HG03280 (cell line): ENCODE data around the gene SHC3.

Experiments
- ATAC-seq: cut with Tn5 transposase; IDR thresholded peaks from one replicate; pipeline ENCODE4 v1.9.1; 2021; ENCODE audit warnings: mild to moderate bottlenecking, moderate library complexity; ENCODE audit not compliant: unreplicated experiment

SHC3 gene

DNA sequence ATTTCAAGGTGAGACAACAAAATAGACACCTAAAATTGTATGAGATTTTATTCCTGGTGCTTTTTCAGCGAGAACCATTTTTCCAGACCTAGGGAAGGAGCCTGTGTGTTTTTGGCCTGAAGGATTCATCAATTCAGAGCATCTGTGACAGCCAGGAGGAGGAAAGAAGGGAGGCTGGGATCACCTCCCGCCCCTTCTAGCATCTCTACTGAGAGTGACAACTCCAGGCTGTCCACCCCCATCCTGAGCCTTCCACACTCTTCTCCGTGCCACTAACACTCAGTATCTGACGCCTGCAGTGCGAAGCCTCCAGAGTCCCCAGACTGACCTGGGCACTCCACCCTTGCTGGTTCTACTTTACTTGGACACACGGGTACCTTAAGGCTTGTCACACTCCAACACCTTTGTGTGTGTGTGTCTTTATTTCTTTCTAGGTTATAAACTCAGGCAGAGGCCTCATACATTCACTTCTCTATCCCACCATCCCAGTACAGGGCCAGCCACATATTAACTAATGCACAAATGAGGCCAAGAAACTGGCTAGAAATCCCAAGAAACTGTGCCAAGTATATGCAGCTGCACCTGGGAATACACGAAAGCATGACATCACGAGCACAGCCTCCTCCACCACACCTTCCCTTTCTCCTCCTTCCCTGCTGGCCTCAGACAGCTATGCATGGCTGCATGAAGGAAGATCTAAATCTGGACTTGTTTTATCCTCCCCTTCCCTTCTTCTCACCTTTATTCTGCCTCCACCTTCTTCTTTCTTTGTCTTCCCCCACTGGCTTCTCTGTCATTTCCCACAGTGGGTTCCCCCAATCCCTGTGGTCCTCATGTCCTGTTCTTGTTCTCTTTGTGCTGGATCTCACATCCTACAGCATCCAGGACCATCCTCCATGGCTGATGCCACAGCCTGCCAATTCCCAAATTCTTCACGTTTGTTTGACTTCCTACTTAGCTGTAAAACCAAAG, 171.3 kb downstream of the SHC3 start:
- no peak for ATAC-seq

DNA sequence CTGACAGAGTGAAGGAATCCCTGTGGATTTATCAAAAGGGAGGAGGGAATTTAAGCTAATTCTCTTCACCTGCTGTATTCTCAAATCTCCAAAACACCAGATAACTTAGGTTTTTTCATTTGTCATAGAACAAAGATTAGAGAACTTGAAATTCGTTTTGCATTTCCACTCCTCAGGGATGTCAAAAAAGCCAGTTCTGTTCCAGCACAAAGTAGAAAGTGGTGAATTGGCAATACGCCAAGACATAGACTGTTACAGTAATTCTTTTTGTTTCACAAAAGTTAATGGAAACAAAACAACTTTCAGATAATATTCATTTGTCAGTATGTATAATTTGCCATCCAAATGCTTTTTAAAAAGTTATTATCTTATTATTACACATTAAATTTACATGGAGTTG, 172.4 kb downstream of the SHC3 start:
- ATAC-seq = no peak

DNA sequence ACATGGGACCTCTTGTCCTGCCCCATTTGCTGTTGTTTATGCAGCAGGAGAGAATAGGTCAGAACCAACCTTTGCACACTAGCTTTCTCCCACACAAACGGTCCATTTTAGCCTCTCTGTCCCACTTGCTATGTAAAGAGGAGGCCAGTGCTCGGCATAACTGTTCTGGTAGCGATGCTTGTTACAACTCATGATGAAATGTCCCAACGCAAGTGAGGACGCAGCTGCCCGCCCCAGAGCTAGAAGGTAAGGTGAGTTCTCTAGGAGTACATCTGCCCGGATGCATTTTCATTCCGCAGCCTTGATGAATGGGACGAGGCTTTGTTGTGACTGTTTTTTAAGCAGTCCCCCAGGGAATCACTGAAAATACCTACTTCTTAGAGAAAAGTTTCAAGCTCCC, 173.3 kb downstream of the SHC3 start:
- no peak for ATAC-seq

DNA sequence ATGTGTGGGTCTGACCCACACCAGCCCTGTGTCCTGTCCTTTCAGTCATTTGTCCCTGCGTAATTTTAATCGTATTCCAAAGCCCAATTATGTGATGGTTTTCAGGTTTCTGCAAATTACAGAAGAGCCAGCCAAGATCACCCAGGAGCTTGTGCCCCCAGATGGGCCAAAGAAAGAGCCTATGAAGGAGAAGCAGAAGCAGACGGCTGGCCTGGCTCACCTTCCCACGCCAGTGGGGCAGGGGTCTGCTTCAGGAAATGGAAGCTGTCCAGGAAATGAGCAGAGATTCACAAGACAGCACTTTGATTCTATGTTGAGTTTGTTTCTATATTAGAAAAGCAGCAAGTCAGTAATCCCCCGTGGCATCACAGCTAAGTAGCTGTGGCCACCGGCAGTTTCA, 175.6 kb downstream of the SHC3 start:
- ATAC-seq = no peak

DNA sequence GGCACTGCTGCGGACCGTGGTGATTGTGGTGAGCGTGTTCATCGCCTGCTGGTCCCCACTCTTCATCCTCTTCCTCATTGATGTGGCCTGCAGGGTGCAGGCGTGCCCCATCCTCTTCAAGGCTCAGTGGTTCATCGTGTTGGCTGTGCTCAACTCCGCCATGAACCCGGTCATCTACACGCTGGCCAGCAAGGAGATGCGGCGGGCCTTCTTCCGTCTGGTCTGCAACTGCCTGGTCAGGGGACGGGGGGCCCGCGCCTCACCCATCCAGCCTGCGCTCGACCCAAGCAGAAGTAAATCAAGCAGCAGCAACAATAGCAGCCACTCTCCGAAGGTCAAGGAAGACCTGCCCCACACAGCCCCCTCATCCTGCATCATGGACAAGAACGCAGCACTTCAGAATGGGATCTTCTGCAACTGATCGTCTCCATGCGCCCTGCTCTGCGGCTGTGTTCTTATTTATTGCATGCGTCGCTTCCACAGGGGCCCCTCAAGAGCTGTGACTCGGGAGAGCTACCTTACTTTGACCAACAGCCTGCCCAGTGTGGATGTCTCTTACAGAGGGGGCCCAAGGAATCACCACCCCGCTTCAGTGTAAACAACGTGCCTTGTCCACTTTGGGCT, 176.6 kb downstream of the SHC3 start:
- no peak for ATAC-seq

DNA sequence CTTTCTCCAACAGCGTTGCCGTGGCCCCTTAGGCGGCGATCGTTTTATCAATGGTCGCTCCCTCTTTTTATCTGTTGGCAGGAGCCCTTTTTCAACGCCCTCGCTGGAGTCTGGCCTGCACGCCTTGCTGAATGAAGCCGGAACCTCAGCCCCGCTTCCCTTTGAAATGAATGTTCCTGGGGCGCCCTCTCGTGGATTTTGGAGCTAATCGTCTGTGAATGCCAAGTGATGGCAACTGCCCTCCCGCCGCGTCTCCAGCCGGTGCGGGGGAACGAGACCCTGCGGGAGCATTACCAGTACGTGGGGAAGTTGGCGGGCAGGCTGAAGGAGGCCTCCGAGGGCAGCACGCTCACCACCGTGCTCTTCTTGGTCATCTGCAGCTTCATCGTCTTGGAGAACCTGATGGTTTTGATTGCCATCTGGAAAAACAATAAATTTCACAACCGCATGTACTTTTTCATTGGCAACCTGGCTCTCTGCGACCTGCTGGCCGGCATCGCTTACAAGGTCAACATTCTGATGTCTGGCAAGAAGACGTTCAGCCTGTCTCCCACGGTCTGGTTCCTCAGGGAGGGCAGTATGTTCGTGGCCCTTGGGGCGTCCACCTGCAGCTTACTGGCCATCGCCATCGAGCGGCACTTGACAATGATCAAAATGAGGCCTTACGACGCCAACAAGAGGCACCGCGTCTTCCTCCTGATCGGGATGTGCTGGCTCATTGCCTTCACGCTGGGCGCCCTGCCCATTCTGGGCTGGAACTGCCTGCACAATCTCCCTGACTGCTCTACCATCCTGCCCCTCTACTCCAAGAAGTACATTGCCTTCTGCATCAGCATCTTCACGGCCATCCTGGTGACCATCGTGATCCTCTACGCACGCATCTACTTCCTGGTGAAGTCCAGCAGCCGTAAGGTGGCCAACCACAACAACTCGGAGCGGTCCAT, 177.4 kb downstream of the SHC3 start:
- peak; percentile 38 for ATAC-seq

DNA sequence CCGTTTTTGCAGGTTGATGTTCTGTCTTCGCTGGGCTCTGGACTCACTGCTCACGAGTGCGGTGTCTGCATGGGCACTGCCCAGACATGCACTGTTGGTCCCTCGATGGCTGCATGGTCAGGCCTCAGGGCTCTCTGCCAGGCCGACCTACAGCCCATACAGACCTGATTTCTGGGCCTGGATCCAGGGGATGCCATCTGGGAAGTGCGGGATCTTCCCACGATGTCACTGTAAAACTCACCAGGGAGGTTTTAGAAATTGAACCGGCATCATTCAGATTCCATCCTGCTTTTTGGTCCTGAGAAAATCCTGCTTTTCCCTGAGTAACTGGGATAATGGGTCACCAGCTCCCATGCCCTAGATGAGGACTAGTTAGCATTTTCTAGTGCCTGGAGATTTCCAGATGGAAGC, 178.2 kb downstream of the SHC3 start:
- ATAC-seq = no peak

DNA sequence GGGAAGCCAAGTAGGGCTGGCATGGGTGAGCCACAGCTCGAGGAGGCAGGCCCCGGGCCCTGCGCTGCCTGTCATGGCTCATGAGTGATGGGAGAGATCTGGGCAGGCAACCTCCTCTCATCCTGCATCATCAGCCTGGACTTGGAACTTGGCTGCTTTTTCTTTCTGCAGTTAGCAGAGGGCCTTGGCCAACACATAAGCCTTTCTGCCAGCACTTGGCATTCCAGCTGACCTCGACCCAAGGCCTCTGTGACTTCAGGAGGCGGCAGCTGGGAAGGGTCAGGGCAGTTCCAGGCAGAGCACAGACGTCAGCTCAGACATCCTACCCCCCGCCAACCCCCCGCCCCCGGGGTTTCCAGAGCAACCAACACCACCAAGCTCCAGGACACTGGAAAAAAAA, 179.7 kb downstream of the SHC3 start:
- no peak for ATAC-seq

DNA sequence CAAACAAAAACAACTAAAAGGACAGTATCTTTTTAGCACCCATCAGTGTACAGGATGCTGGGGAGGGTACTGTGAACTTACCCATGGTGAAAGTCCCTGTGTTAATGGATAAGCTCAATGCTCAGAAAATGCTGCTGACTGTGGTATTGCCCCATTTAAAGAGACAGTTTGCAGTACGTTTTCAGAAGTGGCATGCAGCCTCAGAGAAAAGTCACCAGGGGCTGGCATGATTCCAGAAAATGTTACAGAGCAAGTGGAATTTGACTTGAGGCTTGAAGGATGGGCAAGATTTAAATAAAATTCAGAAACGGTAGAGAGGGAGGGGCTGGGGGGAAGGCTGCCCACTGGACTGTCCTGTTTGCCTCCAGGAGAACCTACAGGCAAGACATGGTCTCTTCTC, 180.1 kb downstream of the SHC3 start:
- no peak for ATAC-seq

DNA sequence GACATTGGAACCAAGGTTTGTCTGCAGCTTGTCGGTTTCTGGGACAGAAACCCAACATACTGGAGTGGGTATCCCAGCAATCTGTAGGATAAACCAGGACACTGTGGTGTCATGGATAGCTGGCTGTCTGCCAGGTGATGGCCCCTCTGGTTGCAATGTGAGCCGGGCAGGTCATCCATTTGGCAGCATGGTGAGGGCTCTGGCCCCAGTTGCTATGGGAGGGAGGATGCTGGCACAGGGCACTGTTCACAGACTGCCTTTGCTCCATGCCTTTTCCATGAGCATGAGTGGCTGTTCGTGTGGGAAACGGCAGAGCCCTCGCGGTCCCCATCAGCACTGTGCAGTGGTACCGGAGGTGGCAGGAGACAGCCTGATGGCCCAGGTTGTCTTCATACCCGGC, 181.0 kb downstream of the SHC3 start:
- no peak for ATAC-seq

DNA sequence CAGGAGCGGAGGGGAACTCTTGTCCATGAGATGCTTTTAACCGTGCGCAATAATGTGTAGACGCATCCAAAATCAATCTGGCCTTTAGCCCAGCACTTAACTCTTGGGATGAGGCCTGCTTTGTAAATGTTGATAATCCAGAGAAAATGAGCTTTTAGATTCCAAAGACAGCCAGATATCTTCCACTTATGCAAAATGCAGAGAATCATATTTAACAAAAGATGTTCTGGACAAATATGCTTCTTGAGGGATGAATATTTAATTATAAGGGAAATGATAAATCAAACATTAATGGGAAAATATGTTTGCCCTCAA, 181.7 kb downstream of the SHC3 start:
- ATAC-seq = no peak

DNA sequence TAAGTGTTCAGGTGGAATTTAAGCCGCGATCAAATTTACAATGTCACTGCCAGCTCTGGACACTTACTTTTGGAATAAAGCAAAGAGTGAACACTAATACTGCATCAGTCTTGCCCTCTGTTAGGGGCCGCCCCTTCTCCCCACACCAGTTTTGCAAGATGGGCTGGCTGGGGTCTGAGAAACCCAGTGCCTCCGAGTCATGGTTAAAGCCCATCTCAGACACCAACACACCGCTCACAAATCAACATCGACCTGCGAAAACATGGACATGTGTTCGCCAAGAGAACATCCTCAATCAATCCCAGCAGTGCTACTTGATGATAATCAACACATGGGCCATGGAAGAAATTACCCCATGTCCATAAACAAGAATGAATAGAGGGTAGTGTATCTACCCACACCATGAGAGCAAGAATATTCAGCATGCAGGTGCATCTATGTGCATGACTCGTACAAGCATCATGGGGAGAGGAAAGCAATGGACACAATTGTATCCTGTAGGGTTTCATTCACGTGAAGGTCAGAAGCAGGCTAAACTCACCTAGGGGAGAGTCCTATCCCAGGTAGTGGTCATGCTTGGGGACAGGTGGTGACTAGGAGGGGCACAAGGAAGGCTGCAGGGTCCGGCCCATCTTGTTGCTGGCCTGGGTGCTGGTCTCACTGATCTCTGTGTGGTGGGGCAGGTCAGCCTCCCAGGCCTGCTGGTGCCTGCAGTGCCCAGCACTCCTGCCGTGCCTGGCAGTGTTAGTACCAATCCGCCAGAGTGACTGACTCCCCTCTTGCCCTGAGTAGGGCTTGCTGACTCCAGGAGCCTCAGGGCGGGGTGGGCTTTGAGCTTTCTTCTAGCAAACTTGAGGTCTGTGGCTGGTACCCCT, 182.3 kb downstream of the SHC3 start:
- no peak for ATAC-seq

DNA sequence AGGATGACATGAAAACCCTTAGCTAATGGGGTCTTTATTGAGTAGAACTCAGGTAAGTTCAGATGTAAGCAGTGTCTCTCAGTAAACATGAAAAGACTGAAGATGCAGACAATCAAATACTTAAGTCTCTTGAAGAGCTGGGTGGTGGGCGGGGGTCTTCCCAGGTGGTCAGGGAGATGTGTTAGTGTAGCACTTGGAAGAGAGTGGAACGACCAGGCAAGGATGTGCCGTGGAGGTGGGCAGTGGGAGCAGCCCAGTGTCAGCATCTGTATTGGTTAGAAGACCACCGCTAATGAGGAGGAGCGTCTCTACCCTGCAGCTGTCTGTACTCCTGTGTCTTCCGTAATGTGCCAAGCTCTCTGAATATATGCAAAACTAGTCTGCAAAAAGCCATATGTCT, 183.0 kb downstream of the SHC3 start:
- no peak for ATAC-seq

DNA sequence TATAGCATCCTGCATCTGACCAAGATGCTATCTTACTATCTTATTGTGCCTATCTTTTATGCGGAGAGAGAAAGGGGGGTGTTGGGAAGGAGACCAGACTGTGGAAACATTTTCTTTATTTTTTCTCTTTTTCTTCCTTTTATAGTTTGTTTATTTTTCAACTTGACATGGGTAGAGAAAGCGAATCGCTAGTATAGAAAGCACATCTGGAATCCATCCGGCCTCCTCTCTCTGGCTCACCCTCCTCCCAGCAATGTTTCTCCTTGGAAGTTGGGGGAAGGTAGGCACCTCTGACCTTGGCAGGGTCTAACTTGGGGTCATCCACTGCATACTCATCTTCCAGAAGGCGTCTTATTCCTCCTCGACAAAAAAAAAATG, 183.4 kb downstream of the SHC3 start:
- no peak for ATAC-seq

DNA sequence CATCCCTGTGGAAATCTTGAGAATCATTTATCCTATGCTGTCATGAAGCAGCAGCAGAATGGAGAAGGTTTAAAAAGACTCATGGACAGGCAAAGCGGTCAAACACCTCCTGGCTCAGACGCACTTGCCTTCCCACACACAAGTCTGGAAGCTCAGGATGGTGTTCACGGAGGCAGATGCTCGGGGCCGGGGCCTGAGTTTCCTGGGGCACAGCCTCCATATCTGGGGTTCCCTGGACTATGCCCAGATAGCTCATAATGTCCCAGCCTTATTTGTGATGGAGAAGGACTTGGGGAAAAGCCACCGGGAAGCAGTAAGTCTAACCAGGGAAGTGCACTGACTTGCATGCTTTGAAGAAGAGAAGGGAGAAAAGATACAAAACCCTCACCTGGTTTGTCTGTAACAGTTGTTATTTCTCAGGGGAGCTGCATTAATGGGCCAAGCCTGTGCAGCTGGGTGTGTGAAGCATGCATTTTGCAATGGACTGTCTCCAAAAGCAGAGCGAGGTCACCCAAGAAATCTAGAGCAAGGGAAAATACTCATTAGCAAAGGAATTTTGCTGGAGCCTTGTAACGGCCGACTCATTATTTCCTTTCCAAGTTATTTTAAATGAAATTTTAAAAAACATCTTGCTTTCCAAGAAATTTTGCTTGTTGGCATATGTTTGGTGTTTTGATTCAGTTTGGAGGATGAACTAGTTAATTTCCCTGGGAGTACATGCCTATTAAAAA, 184.0 kb downstream of the SHC3 start:
- no peak for ATAC-seq

DNA sequence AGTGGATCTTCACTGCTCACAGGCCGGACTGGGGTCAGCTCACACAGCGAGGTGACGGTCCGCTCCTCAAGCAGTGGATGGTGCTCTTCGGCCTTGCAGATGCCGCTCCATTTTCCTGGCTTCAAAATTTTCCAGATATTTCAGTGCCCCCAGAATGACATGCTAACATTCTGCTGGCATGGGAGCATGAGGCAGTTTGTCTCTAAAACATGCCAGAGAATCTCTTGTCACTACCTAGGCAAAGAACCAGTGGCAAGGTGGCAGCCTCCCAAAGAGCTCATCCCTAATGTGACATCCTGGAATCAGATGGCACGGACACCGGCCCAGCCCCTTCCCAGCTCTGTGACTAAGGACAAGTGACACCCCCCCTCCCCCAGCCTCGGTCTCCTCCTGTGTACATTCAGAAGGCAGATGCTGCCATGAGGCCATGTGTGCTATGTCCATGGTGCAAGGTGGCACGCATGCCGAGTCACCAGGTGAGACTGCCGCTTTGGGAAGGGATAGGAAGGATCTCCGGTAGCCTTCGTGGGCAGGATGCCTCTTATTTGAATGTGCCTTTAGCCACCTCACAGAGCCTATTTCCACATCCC, 184.7 kb downstream of the SHC3 start:
- ATAC-seq = no peak

DNA sequence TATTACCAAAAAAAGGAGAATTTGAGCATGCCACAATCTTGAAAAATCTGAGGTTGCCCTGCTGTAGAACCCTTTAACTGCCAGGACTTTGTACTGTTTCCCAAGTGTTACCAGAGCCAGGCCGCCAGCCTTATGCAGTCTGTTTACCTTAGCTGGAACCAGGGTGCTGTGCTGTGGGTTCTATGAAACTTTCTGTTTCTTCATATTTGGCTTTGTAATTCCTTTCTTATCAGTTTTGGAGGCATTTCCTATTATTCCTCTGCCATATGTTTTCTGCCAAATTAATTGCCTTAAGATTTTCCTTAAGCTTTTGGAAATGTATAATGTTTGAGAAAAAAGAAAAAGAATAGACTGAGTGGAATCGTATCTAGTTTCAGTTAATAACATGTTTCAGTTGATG, 185.3 kb downstream of the SHC3 start:
- ATAC-seq = no peak

DNA sequence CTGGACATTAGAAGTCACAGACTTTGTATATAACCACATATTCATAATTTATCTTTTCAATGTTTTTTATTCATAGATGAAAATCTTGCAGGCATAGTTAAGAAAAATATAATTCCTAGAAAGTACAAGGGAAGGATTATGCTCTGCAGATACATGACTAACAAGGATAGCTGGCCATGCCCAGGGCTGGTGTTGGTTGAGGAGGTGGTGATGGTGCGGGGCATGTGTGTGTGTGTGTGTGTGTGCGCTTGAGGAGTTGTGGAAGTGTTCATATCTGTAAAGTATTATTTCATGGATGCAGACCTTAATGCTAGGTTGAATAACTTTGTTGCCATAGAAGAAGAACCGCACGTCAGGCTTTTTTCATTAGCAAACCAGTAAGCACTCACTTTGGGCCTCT, 186.1 kb downstream of the SHC3 start:
- no peak for ATAC-seq
